Astrocyte of the spinal cord (primary cell): ENCODE results near the gene ACSM6.

Source experiments
- DNase-seq: peaks from one replicate; pipeline ENCODE4 v3.0.0; 2011; ENCODE audit warnings: low read depth, low spot score
- H3K4me3 ChIP-seq: 2 replicates; pipeline ENCODE4 v1.5.1; 2011; ENCODE audit warnings: low read depth, mild to moderate bottlenecking, low read length, moderate library complexity
- in situ Hi-C: cut with HindIII; loops from 2 replicates; pipeline ENCODE4 v1.10.0; 2017; ENCODE audit warnings: low sequenced_read_pairs
- TF ChIP-seq, protein P1 (sequence below): IDR thresholded peaks from 2 replicates; pipeline ENCODE4 v1.5.1; 2012; ENCODE audit warnings: low read depth, mild to moderate bottlenecking, low read length, inconsistent platforms

Gene ACSM6

DNA sequence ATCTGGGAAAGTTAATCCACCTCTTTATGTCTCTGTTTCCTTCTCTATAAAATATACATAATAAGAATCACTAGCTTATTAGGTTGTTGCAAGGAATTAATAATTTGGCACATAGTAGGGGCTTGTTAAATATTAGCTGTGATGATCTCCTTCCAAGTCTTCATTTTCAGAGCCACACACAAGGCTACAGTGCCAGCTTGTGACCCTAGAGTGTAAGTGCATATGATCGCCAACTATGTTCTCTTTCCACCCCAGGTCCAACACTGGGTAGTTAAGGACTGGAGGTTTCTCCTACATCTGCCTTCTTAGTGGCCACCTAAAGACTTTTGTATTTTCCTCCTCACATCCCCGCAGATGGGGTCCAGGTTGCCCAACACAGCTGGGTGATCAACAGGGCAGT is 17.9 kb upstream of the ACSM6 start:
- H3K4me3 ChIP-seq = no peak overlapping the region
- in situ Hi-C loops = no loop called here
- TF ChIP-seq, protein P1, sequence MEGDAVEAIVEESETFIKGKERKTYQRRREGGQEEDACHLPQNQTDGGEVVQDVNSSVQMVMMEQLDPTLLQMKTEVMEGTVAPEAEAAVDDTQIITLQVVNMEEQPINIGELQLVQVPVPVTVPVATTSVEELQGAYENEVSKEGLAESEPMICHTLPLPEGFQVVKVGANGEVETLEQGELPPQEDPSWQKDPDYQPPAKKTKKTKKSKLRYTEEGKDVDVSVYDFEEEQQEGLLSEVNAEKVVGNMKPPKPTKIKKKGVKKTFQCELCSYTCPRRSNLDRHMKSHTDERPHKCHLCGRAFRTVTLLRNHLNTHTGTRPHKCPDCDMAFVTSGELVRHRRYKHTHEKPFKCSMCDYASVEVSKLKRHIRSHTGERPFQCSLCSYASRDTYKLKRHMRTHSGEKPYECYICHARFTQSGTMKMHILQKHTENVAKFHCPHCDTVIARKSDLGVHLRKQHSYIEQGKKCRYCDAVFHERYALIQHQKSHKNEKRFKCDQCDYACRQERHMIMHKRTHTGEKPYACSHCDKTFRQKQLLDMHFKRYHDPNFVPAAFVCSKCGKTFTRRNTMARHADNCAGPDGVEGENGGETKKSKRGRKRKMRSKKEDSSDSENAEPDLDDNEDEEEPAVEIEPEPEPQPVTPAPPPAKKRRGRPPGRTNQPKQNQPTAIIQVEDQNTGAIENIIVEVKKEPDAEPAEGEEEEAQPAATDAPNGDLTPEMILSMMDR = no peak

GRCh38 chr10:95177429-95177828 is 16.6 kb upstream of the ACSM6 start:
- no peak for DNase-seq
- TF ChIP-seq, protein P1 = no peak
- in situ Hi-C loops = no loop called here
- no peak overlapping the region for H3K4me3 ChIP-seq

More for the DNA sequence above, 17.9 kb upstream of the ACSM6 start:
- DNase-seq = no peak

DNA sequence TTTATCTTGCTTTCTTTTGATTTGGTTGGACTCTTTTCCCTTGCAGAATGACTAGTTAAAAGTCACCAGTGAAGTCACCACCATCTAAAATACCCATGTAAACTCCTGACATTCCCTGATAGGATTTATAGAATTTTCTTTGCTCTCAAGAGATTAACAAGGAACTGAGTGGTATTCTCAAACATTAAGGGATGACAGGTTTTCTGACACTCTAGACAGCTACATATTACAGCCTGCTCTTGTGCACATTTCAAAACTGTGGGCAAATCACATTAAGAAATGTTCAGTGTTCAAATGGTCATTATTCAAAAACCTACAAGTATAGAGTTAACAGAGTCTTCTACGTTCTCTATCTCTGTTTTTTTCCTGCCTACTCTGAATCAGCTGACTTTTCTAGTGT is 15.8 kb upstream of the ACSM6 start:
- H3K4me3 ChIP-seq = no peak overlapping the region
- DNase-seq = no peak
- in situ Hi-C loops = no loop called here
- TF ChIP-seq, protein P1 = no peak

- in situ Hi-C loops = no loop called here
- TF ChIP-seq, protein P1 = no peak
- no peak for DNase-seq
- no peak overlapping the region for H3K4me3 ChIP-seq
Observed at GRCh38 chr10:95178797-95179196, 15.2 kb upstream of the ACSM6 start.

DNA sequence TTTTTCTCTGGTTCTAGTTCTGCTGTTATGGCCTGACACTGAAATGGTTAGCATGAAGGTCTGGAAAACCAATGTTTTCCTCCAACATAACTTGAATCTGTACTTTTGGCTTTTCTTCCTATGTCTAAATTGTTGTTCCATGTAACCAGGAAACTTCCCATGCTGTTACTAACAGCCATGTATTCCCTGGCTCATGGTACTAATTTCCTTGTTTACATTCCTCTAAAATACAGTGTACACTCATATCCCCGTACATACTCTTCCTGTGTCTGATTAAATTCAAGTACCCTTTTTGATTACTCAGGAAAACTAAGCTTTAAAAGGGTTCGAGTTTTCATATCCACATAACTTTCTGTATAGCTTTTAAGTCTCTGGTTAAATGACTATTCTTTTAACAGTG is 12.3 kb upstream of the ACSM6 start:
- TF ChIP-seq, protein P1 = no peak
- H3K4me3 ChIP-seq = no peak overlapping the region
- no peak for DNase-seq
- in situ Hi-C loops = no loop called here

DNA sequence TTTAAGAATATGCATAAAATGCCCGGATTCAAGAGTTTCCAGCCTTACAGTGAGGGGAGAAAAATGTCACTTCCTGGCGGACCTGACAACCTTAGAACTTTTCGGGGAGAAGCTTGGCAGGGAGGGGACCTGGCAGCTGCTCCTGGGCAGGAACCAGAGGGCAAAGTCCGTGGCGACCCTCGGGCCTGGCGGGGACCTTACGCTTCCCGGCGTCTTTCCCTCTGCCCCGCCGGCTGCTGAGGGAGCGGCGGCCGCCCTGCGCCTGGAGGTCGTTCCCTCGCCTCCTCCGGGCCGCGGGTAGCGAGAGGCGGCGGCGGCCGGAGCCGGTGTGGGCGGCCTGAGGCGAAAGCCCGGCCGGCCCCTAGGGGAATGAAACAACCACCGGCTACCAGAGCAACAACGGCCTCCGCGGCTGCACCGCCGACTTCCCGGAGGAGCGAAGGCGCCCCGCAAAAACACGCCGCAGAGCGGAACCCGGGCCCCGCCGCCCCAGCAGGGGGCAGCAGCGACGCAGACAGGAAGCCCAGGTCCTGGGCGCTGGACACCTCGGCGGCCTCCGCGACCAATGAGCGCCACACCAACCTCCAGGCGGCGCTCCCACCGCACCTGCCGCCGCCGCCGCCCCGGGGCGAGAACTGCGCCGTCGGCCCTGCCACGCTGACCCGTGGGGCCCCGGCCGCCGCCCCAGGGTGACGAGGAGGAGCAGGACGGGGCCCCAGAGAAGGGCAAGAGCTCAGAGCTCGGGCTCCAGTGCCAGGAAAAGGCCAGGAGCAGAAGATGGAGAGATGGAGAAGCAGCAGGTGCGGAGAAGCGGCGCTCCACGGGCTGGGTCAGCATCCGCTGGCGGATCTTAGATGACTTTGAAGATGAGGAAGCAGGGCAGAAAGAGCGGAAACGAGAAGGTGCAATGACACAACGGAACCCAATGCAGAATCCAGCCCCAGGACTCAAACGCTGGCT is 10.5 kb upstream of the ACSM6 start:
- in situ Hi-C loops = no loop called here
- DNase-seq = peak; percentile 82
- TF ChIP-seq, protein P1 = peak; percentile 81
- H3K4me3 ChIP-seq = peak overlapping the region; percentile 57
